EH (cell line): ENCODE measurements around the gene STAT3.
"Not testable (repeated sequence)": the region's sequence is repeated elsewhere in the genome, so short reads cannot be mapped to it uniquely, and the experiment has no call there.

ENCODE experiments used
- DNase-seq: peaks from one replicate; pipeline ENCODE4 v3.0.0-alpha.2; 2015; ENCODE audit warnings: low read depth

STAT3 gene

GRCh38 chr17:42348104-42348503 is 40.1 kb downstream of the STAT3 start:
- no peak for DNase-seq

GRCh38 chr17:42347606-42348005 is 40.6 kb downstream of the STAT3 start:
- no peak for DNase-seq

- peak; percentile 93 for DNase-seq
Measured at GRCh38 chr17:42347198-42347597, 41.0 kb downstream of the STAT3 start.

GRCh38 chr17:42346481-42346880 is 41.8 kb downstream of the STAT3 start:
- DNase-seq: no peak

- no peak for DNase-seq
Measured at GRCh38 chr17:42345396-42346073, 42.7 kb downstream of the STAT3 start.

- peak; percentile 76 for DNase-seq
Measured at GRCh38 chr17:42342242-42343008, 45.8 kb downstream of the STAT3 start.

GRCh38 chr17:42341568-42341967 is 46.7 kb downstream of the STAT3 start:
- no peak for DNase-seq

- peak; percentile 26 for DNase-seq
Measured at GRCh38 chr17:42340691-42341127, 47.5 kb downstream of the STAT3 start.

GRCh38 chr17:42339221-42339620 is 49.0 kb downstream of the STAT3 start:
- no peak for DNase-seq

- DNase-seq: no peak
Measured at GRCh38 chr17:42338427-42338985, 49.7 kb downstream of the STAT3 start.

GRCh38 chr17:42337442-42337841 is 50.8 kb downstream of the STAT3 start:
- DNase-seq: no peak

- DNase-seq: peak; percentile 30
Measured at GRCh38 chr17:42334677-42335076, 53.6 kb downstream of the STAT3 start.

- no peak for DNase-seq
Measured at GRCh38 chr17:42333053-42333452, 55.2 kb downstream of the STAT3 start.

GRCh38 chr17:42329025-42329976 is 58.9 kb downstream of the STAT3 start:
- DNase-seq: peak; percentile 86

GRCh38 chr17:42325026-42325425 is 63.2 kb downstream of the STAT3 start:
- peak; percentile 93 for DNase-seq

GRCh38 chr17:42323268-42323773 is 64.9 kb downstream of the STAT3 start:
- no peak for DNase-seq

- peak; percentile 91 for DNase-seq
Measured at GRCh38 chr17:42322382-42323267, 65.6 kb downstream of the STAT3 start.

GRCh38 chr17:42321555-42321954 is 66.7 kb downstream of the STAT3 start:
- DNase-seq: no peak

- DNase-seq: not testable (repeated sequence)
Measured at GRCh38 chr17:42317967-42318366, 70.3 kb downstream of the STAT3 start.

GRCh38 chr17:42317266-42317845 is 70.9 kb downstream of the STAT3 start:
- no peak for DNase-seq
